T-cell (primary cell): ENCODE results near the gene ZKSCAN2. TPM values are rescaled to one million over a fixed set of nuclear protein-coding genes. Genes with fewer than 3 reads are reported as not detected.

ENCODE experiments used
- total RNA-seq, 35 experiments: library from RNA in 6 of 35; stranded (reverse) in 6 of 35; fragments of 120-200 nt in 1 of 35; gene quantifications; one replicate each; pipeline versions ENCODE4 v1.2.1 to v1.2.4 and lab custom pipeline; 2013 to 2026

The ZKSCAN2 gene
- total RNA-seq, 5 donors from 2014 or later (not counting 1 experiment from before 2014, with no cell fraction given): 3.2 to 6.4 (median 4.7) TPM

Other genes starting within 250 kb of the ZKSCAN2 start
- gene ARHGAP17, start 242.5 kb downstream of the ZKSCAN2 start, total RNA-seq: 10 to 100 TPM; 61.5 to 78.1 (median 72.5) TPM
- 10 to 100 TPM; 35.7 to 42.9 (median 36.0) TPM for gene LCMT1, start 146.1 kb downstream of the ZKSCAN2 start, total RNA-seq
- under 1 TPM in 1 of 5 donors, not detected in 4; 0.75 TPM for gene AQP8, start 40.9 kb downstream of the ZKSCAN2 start, total RNA-seq